IPS-18c (cell line): ENCODE results near the gene AGMO.

Source experiments
- H3K4me3 ChIP-seq: 2 replicates; pipeline ENCODE4 v1.7.0; 2013; ENCODE audit warnings: low read depth, mild to moderate bottlenecking, low read length, moderate library complexity; ENCODE audit not compliant: insufficient read depth
- H3K9me3 ChIP-seq: one replicate; pipeline ENCODE4 v1.6.1; 2013; ENCODE audit warnings: mild to moderate bottlenecking, low read length, moderate library complexity; ENCODE audit not compliant: control insufficient read depth, insufficient read depth

Gene AGMO

GRCh38 chr7:15280078-15280733, 281.6 kb downstream of the AGMO start:
- Histone ChIP-seq H3K9me3 (no peaks in the 10 kb centered on the region), H3K4me3 (no peak overlapping the region)

DNA sequence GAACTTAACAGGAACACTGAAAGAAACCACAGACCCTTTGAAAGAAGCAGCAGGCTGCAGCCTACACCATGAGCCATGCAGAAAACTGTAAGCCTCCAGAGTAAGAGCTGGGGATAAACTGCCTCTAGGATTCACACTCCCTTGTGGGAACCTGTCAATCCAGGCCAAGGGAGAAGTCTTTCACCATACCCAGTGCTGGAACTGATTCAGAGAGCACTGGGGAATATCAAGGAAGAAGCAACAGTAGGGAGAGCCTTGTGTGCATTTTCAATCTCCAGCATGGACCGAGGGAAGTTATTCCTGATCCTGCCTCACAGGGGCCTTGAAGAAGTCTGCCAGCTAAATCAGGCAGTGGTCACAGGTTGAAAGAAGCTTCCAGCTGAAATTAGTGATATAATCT, 282.2 kb downstream of the AGMO start:
- H3K4me3 ChIP-seq, result no peak overlapping the region
- H3K9me3 ChIP-seq, result no peaks in the 10 kb centered on the region

DNA sequence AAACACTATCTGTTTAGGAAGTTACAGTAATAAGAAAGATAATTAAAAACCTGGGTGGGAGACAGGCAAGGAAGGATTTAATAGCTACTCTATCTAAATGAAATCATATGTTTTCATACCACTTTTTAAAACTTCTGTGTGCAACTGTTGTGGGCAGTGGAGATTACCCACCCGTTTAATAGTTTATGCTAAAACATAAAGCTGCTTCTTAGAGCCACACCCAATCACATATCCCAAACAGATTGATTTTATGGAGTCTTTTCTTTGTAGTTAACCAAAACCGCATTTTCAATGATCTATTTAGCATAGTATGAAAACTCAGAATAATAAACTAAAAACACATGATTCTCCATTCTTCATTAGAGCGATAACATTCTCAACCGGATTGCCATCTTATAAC, 304.1 kb downstream of the AGMO start:
- H3K4me3 ChIP-seq, result no peak overlapping the region

DNA sequence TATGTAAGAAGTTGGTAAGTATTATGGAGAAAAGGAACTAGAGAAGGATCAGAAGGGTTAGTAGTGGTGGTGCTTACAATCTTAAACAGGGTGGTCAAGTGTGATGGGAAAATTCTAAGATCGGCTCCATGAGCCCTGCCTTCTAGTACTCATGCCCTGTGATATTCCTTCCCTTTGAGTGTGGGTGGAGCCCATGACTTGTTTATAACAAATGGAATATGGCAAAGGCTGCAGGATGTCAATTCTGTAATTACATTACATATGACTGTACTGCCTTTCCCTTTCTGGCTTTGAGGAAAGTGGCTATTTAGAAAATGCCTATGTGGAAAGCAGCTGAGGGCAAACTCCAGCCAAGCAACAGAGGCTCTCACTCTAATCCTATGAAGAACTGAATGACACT, 309.6 kb downstream of the AGMO start:
- Histone ChIP-seq H3K9me3 (no peaks in the 10 kb centered on the region), H3K4me3 (no peak overlapping the region)

More for the DNA sequence above, 304.1 kb downstream of the AGMO start:
- H3K9me3 ChIP-seq, result no peaks in the 10 kb centered on the region

DNA sequence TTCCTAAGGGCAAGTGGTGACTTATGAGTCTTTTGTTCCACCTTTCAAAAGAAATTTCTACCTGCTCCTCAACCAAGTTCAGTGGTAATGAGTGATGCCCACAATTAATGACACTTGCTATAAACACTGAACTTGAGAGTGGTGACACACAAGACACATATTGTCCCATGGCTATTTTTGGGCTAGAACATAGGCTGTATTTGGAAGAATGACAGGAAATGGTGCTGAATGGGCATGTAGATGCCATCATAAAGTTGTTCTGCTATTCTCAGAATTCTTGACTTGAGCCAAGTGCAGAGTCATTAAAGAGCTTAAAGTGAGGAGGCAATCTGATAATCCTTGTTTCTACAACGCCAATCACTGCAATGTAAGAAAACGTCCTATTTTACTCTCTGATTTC, 313.3 kb downstream of the AGMO start:
- no peak overlapping the region for H3K4me3 ChIP-seq
- H3K9me3 ChIP-seq, result no peaks in the 10 kb centered on the region

DNA sequence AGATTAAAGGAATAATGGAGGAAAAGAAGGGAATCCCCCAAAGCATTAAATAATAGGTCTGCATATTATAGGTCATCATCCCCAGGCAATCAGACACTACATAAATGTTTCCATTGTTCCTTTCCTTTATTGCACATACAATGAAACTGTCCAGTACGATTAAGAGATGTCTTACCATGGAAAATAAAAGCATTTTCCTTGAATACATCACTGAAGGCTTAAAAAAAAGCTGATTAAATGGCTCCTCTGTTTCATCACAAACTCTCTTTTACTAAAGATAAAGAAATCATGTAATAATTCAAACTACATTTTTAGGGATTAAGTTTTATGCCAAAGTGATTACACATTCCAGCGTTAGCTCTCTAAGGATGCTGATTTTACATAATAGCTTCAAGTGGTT, 316.0 kb downstream of the AGMO start:
- no peaks in the 10 kb centered on the region for H3K9me3 ChIP-seq
- H3K4me3 ChIP-seq, result no peak overlapping the region

DNA sequence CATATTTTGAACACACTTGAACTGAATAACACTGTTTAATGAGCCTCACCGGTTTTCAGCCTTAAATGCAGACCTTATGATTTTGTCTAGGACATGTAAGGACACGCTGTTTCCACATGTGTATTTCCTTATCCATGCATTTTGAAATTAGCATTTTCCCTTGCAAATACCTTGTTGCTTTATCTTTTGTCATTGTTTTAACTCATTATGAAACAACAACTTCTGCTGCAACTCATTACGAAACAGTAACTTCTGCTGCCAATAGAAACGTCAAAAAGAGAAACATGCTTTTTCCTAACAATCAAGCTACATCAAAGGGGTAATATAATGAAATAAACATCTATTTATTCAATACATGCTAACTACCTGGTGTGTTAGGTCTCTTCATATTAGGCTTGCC, 322.0 kb downstream of the AGMO start:
- no peak overlapping the region for H3K4me3 ChIP-seq
- H3K9me3 ChIP-seq, result no peaks in the 10 kb centered on the region

DNA sequence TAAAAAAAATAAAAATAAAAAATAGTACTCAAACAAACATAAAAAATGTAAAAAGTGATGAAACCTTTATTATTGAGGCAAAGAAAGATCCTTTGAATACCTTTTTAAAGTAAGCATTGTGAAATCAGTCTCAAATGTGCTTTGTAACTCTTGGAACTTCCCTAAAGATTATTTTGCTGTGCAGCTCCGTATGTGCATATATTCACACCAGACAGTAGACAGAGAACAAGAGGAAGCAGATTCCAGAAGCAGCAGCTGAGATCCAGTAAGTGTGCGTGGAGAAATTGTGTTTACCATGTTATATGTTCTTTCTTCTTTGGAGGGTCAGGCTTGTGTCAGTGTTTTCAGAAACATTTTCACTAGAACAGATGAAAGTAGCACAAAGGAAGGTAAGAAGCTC, 324.9 kb downstream of the AGMO start:
- Histone ChIP-seq H3K9me3 (no peaks in the 10 kb centered on the region), H3K4me3 (no peak overlapping the region)

DNA sequence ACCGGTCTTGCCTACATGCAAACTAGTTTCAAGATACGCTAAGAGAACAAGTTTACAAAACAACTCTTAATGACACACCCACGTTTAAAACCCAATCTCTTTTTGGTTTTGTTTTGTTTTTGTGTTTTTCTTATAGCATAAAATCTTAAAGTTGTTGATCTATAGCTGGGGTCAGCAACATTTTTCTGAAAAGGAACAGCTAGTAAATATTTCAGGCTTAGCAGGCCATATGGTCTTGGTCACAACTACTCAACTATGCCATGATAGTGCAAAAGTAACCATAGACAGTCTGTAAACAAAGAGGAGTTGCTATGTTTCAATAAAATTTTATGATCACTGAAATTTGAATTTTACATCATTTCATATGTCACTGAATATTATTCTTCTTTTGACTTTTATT, 327.4 kb downstream of the AGMO start:
- H3K4me3 ChIP-seq, result no peak overlapping the region

DNA sequence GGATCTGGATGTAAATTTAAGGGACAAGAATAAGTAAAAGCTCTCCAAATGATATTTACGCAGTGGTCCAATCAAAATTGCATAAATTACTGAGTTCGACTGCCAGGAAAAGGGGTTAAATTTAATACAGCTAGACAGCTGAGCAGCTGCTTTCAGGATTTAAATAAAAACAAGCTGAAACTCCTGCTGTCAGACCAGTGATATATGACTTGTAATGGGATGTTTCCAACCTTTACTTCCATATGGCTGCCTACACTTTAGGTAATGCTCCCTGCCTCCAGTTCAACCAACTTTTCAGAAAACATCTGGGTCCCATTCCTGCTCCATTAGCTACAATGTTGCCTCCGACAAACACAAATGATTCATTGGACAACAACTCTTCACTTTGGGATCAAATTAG, 333.0 kb downstream of the AGMO start:
- H3K4me3 ChIP-seq, result no peak overlapping the region
- no peaks in the 10 kb centered on the region for H3K9me3 ChIP-seq

More for the DNA sequence above, 327.4 kb downstream of the AGMO start:
- no peaks in the 10 kb centered on the region for H3K9me3 ChIP-seq

GRCh38 chr7:15225981-15226380, 335.8 kb downstream of the AGMO start:
- H3K4me3 ChIP-seq, result no peak overlapping the region
- no peaks in the 10 kb centered on the region for H3K9me3 ChIP-seq

GRCh38 chr7:15219758-15220157, 342.1 kb downstream of the AGMO start:
- Histone ChIP-seq H3K9me3 (no peaks in the 10 kb centered on the region), H3K4me3 (no peak overlapping the region)

DNA sequence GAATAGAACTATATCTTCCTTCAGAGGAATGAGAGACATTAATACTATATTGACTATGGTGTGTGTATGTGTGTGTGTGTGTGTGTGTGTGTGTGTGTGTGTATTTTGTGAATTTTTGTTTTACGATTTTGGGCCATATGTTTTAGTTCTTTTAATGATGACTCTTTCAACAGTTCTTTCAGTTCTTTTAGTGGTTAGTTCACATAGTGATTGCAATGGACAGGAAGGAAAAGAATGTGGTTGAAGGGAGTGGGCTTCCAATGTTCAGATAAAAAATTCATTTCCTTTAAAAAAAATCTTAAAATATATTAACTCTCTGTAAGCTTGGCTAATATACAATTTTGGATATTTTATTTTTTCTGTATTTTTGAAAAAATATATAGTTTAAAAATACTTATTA, 343.6 kb downstream of the AGMO start:
- no peaks in the 10 kb centered on the region for H3K9me3 ChIP-seq

GRCh38 chr7:15215616-15216015, 346.2 kb downstream of the AGMO start:
- no peaks in the 10 kb centered on the region for H3K9me3 ChIP-seq

More for the DNA sequence above, 343.6 kb downstream of the AGMO start:
- no peak overlapping the region for H3K4me3 ChIP-seq

DNA sequence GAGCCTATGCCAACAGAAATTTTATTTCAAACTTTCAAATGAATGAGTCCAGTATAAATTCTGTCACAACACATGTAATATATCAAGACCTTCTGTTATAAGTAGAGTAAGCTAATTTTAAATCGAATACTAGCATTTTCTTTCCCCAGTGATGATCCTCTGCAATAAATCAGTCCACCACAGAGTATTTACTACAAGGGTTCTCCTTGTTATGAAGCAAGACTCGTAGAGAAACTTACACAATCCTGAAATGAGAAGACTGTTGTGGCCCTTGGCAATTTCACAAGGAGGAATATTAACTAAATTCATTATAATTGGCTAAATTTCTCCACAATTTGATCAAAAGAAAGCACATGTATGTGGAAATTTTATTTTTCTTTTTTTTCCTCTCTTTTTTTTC, 346.8 kb downstream of the AGMO start:
- no peak overlapping the region for H3K4me3 ChIP-seq
- H3K9me3 ChIP-seq, result no peaks in the 10 kb centered on the region

More at GRCh38 chr7:15215616-15216015, 346.2 kb downstream of the AGMO start:
- no peak overlapping the region for H3K4me3 ChIP-seq

GRCh38 chr7:15213093-15213492, 348.7 kb downstream of the AGMO start:
- H3K9me3 ChIP-seq, result no peaks in the 10 kb centered on the region
- H3K4me3 ChIP-seq, result no peak overlapping the region

DNA sequence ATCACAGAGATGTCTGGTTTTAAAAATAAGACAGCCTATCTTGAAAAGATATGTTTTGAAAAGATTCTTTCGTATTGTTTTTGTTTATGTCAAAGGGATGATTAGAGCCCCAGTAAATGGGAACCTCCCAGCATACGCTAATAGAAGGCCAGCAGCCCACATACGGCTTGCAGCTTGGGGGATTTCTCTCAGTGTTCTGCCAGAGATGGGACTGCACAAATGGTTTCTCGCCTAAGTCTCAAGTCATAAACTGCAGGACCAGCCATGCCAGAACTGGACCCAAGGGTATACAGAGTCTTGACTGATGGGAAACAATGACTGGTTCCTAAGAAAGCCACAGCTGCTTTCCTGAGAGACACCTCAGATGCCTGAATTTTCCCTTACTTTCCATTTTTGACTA, 352.4 kb downstream of the AGMO start:
- Histone ChIP-seq H3K9me3 (no peaks in the 10 kb centered on the region), H3K4me3 (no peak overlapping the region)

DNA sequence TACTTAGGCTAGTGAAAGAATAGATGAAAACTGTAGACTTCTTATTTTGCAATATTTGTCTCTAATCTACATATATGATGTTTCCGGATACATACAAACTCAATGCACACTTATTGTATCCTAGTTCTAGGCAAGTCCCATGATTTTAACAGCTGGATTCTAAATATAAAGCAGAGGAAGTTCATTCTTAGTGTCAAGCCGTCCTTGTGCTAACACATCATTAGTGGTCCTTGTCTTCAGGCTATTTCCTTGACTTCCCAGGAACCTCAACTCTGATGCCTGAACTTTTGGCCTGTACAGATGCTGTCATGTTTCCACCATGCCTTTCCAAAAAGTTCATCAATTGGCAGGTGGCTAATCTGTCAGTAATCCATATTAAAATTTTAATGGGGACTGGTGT, 357.4 kb downstream of the AGMO start:
- Histone ChIP-seq H3K4me3 (no peak overlapping the region), H3K9me3 (no peaks in the 10 kb centered on the region)

GRCh38 chr7:15199482-15199881, 362.3 kb downstream of the AGMO start:
- Histone ChIP-seq H3K9me3 (no peaks in the 10 kb centered on the region), H3K4me3 (no peak overlapping the region)
